Ectodermal cell (in vitro differentiated cells): Measurements from ENCODE around the gene NPFFR1.

Experiments
- H3K27ac ChIP-seq: 2 replicates; pipeline ENCODE4 v1.7.0; 2013; ENCODE audit warnings: mild to moderate bottlenecking, low read depth, low read length; ENCODE audit not compliant: insufficient read depth, poor library complexity, severe bottlenecking
- H3K27me3 ChIP-seq: 2 replicates; pipeline ENCODE4 v1.7.0; 2013; ENCODE audit warnings: mild to moderate bottlenecking, low read length; ENCODE audit not compliant: insufficient read depth, control insufficient read depth, poor library complexity, severe bottlenecking
- H3K36me3 ChIP-seq: one replicate; pipeline ENCODE4 v1.7.0; 2013; ENCODE audit warnings: low read length; ENCODE audit not compliant: control insufficient read depth, insufficient read depth
- H3K4me1 ChIP-seq: one replicate; pipeline ENCODE4 v1.7.0; 2013; ENCODE audit warnings: low read length; ENCODE audit not compliant: control insufficient read depth, insufficient read depth
- H3K4me3 ChIP-seq: 2 replicates; pipeline ENCODE4 v1.7.0; 2013; ENCODE audit warnings: low read depth, low read length, control low read depth; ENCODE audit not compliant: insufficient read depth
- H3K9me3 ChIP-seq: 2 replicates; pipeline ENCODE4 v1.7.0; 2013; ENCODE audit warnings: mild to moderate bottlenecking, low read length, moderate library complexity; ENCODE audit not compliant: control insufficient read depth
- WGBS, 2 experiments: methylation state at CpG; one replicate each; pipeline ENCODE4 v1.1.7; 2013; ENCODE audit warnings: missing lambda C conversion rate in 2 of 2; 5-methylcytosine and 5-hydroxymethylcytosine counted together

Gene NPFFR1

GRCh38 chr10:70289739-70290138 is 5.9 kb upstream of the NPFFR1 start:
- H3K4me3 ChIP-seq: no peak overlapping the region
- no peaks in the 10 kb centered on the region for H3K4me1 ChIP-seq
- H3K36me3 ChIP-seq: no peaks in the 10 kb centered on the region
- H3K27me3 ChIP-seq: peaks cover 10% of the 10 kb centered on the region
- 94 to 96% methylated on average over 6 to 7 of the region's 7 CpGs for WGBS, 2 experiments
- H3K9me3 ChIP-seq: no peaks in the 10 kb centered on the region
- H3K27ac ChIP-seq: no peak overlapping the region

DNA sequence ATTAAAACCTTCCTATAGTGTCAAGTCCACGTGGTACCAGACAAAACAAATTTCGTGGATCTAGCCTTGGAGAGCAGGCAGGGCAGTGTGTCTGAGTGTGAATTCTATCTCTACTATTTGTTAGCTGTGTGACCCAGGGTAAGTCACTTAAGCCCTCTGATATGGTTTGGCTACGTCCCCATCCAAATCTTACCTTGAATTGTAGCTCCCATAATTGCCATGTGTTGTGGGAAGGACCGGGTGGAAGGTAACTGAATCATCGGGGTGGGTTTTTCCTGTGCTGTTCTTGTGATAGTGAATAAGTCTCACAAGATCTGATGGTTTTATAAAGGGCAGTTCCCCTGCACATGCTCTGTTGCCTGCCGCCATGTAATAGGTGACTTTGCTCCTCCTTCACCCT is 2.8 kb upstream of the NPFFR1 start:
- Histone ChIP-seq H3K36me3 (no peaks in the 10 kb centered on the region), H3K9me3 (no peaks in the 10 kb centered on the region), H3K27me3 (peaks cover 41% of the 10 kb centered on the region), H3K27ac (no peak overlapping the region), H3K4me1 (no peaks in the 10 kb centered on the region), H3K4me3 (no peak overlapping the region)
- 92% methylated on average over 6 of the region's 6 CpGs for WGBS, 2 experiments

DNA sequence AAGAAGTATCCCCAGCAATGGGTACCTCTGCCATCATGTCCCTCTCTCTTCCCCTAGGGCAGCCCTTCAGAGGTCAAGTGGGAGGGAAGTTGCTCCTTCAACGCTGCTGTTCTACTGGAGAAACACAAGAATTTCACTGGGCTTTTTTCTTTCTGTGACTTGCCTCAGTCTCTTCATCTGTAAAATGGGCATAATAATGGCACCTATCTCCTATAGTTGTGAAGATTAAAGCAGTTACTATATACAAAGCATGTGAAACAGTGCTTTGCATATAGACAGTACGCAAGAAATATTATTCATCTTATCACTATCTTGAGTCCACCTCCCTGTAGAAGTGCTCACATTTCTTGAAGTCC is 1.6 kb upstream of the NPFFR1 start:
- Histone ChIP-seq H3K27ac (no peak overlapping the region), H3K4me3 (no peak overlapping the region), H3K4me1 (no peaks in the 10 kb centered on the region), H3K9me3 (no peaks in the 10 kb centered on the region), H3K27me3 (peaks cover 51% of the 10 kb centered on the region), H3K36me3 (no peaks in the 10 kb centered on the region)
- WGBS, 2 experiments: 86 to 91% methylated on average over 2 of the region's 2 CpGs

DNA sequence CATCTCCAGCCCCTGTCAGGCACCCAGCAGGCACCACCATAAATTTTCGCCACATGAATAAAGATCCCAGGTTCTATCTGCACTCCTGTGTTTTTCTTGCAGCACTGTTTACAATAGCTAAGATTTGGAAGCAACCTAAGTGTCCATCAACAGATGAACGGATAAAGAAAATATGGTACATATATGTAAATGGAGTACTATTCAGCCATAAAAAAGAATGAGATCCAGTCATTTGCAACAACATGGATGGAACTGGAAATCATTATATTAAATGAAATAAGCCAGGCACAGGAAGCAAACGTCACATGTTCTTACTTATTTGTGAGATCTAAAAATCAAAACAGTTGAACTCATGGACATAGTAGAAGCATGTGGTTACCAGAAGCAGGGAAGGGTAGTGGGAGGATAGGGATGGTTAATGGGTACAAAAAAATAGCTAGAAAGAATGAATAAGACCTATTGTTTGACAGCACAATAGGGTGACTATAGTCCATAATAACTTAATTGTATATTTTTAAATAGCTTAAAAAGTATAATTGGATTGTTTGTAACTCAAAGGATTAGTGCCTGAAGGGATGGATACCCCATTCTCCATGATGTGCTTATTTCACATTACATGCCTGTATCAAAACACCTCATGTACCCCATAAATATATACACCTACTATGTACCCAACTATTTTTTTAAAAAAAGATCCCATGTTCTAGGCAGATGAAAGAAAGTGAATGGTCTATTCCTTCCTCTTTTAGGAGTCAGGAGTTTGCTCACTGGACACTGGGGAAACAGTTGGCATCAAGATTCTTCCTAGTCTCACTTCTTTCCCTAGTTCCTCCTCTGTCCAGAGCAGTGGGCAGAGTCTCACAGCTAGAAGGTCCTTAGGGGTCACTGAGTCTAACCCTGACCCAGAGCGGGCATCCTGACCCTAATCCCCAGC is 1.0 kb upstream of the NPFFR1 start:
- 70 to 71% methylated on average over 4 of the region's 4 CpGs for WGBS, 2 experiments

DNA sequence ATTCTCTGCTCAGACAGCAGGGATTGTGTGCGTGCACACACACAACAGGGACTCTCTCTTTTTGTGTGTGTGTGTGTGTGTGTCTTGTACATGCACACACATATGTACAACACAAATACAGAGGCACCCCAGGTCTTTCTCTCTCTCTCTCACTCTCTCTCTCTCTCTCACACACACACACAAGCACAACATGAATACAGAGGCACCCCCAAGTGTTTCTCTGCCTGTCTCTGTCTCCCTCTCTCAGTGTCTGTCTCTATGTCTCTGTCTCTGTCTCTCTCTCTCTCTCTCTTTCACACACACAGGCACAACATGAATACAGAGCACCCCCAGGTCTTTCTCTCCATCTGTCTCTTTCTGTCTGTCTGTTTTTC is 746 bp downstream of the NPFFR1 start:
- Histone ChIP-seq H3K9me3 (no peaks in the 10 kb centered on the region), H3K27ac (no peak overlapping the region), H3K27me3 (peaks cover 51% of the 10 kb centered on the region), H3K36me3 (no peaks in the 10 kb centered on the region), H3K4me1 (no peaks in the 10 kb centered on the region), H3K4me3 (no peak overlapping the region)
- 100% methylated on average over 1 of the region's 1 CpG; no CpG with 5 or more reads in 1 of the 2 experiments for WGBS, 2 experiments

More for the DNA sequence above, 1.0 kb upstream of the NPFFR1 start:
- Histone ChIP-seq H3K4me1 (no peaks in the 10 kb centered on the region), H3K9me3 (no peaks in the 10 kb centered on the region), H3K27me3 (peaks cover 51% of the 10 kb centered on the region), H3K27ac (no peak overlapping the region), H3K36me3 (no peaks in the 10 kb centered on the region), H3K4me3 (no peak overlapping the region)

DNA sequence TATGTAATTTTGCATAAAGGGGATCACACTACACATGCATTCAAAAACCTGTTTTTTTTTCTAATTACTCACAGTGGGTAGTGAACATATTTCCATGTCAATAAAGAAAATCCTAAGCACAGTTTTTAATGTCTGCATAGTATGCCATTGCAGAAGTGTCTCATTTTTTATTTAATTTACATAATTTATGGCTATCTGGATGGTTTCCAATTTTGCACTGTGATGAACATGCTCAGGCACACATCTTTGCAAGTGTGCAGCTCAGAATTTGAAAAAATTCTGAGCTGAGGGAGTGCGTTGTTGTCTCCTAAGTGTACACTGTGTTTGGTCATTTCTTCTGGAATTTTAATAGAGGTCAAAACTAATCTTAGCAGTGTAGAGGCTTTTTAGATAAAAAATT is 2.2 kb downstream of the NPFFR1 start:
- 97 to 100% methylated on average over 1 of the region's 1 CpG for WGBS, 2 experiments
- H3K27me3 ChIP-seq: peaks cover 51% of the 10 kb centered on the region

DNA sequence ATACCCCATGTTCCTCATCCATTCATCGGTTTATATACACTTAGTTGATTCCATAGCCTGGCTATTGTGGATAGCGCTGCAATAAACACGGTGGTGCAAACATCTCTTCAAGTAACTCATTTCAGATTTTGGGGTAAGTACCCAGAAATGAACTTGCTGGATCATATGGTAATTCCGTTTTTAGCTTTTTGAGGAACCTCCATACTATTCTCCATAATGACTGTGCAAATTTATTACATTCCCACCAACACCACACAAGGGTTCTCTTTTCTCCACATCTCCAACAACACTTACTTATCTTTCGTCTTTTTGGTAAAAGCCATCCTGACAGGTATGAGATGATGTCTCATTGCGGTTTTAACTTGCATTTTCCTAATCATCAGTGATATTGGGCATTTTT is 3.7 kb downstream of the NPFFR1 start:
- H3K27me3 ChIP-seq: peaks cover 44% of the 10 kb centered on the region
- H3K4me1 ChIP-seq: no peaks in the 10 kb centered on the region
- WGBS, 2 experiments: 95 to 97% methylated on average over 6 of the region's 6 CpGs
- H3K9me3 ChIP-seq: no peaks in the 10 kb centered on the region
- H3K36me3 ChIP-seq: no peaks in the 10 kb centered on the region
- H3K4me3 ChIP-seq: no peak overlapping the region
- no peak overlapping the region for H3K27ac ChIP-seq

More for the DNA sequence above, 2.2 kb downstream of the NPFFR1 start:
- Histone ChIP-seq H3K4me1 (no peaks in the 10 kb centered on the region), H3K36me3 (no peaks in the 10 kb centered on the region), H3K27ac (no peak overlapping the region), H3K4me3 (no peak overlapping the region), H3K9me3 (no peaks in the 10 kb centered on the region)

DNA sequence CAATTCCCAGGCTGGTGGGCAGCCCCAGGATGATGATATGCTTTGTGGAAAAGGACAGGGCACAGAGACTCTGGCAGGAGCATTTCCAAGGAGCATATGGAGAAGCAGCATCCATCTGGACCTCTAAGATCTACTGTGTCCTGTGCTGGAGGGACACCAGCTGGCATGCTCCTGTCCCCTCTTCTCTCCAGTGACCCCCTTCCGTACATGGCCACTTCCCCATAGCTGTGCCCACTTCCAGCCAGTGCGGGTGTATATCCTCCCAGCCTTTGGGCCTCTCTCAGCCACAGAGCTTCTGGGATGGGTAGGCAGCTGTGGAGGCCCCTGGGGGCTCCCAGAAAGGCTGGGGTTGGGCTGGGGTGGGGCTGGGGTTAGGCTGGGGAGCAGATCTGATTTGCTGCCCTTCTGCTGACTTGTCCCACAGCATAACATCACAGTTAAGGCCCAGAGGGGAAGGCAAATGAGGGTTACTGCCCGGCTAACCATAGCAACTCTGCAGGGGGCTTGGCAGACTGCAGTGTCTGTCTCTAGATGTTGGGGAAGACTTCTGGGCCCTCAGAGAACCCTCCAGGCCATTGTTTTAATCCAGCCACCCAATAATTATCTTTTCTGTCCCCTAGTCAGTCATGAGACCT is 6.3 kb downstream of the NPFFR1 start:
- Histone ChIP-seq H3K4me3 (no peak overlapping the region), H3K9me3 (no peaks in the 10 kb centered on the region), H3K27me3 (peaks cover 18% of the 10 kb centered on the region), H3K36me3 (no peaks in the 10 kb centered on the region), H3K4me1 (no peaks in the 10 kb centered on the region), H3K27ac (no peak overlapping the region)
- 71 to 83% methylated on average over 3 of the region's 3 CpGs for WGBS, 2 experiments

GRCh38 chr10:70274643-70275042 is 9.2 kb downstream of the NPFFR1 start:
- Histone ChIP-seq H3K4me3 (no peak overlapping the region), H3K27me3 (no peaks in the 10 kb centered on the region), H3K4me1 (no peaks in the 10 kb centered on the region), H3K36me3 (no peaks in the 10 kb centered on the region), H3K9me3 (no peaks in the 10 kb centered on the region), H3K27ac (no peak overlapping the region)
- WGBS, 2 experiments: 90 to 94% methylated on average over 2 of the region's 2 CpGs

DNA sequence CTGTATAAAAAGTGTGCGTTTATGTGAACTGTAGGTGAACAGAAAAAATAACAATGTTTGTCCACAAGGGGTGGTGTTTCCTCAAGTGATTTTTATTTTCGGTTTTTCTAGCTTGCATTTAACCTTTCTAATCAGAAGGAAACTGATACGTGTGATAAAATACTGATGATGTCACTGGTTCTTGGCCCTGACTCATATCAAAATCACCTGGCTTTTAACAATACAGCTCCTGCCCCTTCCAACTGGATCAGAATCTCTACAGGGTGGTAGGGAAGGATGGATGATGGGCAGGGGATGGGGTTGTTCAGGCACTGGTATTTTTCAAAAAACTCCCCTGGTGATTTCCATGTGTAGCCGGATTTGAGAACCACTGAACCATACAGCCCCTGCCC is 10.9 kb downstream of the NPFFR1 start:
- Histone ChIP-seq H3K36me3 (no peaks in the 10 kb centered on the region), H3K27me3 (no peaks in the 10 kb centered on the region), H3K27ac (no peak overlapping the region), H3K4me1 (no peaks in the 10 kb centered on the region), H3K9me3 (no peaks in the 10 kb centered on the region), H3K4me3 (no peak overlapping the region)
- 79 to 91% methylated on average over 4 of the region's 4 CpGs for WGBS, 2 experiments
